ENCODE measurements around the gene NDUFS3. TPM values are rescaled to one million over a fixed set of nuclear protein-coding genes. Genes with fewer than 3 reads are reported as not detected.
A peak's percentile ranks its signal among the peaks of the same experiment; 100 is the strongest.

The NDUFS3 gene
- total RNA-seq, 1 donor from 2014 or later, result 132 TPM

DNA sequence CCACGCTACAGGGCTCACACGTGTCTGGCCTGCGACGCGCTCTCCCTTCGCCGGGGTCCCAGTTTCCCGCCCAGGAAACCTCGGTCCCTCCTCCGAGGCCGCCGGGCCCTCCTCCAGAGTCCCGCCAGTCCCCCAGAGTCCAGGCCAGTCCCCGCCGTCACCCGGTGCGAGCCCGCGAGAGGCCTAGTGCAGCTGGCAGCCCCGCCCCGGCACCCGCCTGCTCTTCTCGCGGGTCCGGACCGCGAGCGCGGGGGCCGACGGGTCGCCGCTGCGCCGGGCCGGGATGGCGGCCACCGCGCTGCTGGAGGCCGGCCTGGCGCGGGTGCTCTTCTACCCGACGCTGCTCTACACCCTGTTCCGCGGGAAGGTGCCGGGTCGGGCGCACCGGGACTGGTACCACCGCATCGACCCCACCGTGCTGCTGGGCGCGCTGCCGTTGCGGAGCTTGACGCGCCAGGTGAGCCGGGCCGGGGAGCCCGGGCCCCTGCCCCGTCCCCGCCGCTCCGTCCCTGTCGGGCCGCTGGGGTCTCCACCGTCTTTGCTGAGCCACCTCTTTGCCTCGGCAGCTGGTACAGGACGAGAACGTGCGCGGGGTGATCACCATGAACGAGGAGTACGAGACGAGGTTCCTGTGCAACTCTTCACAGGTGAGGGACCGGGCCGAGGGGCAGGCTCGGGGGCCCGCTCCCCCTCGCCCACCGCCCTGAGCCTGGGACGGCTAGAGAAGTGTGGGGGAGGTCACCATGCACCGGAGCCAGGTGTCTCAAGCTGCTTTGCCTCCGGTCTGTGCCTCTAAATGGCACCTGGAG lies 13.3 kb upstream of the NDUFS3 start, which contains the start of gene PTPMT1:
Gene PTPMT1 (plus strand): TSS at position 260 of the 809 bp plus-strand sequence. CDS start 24 bp downstream, at position 284.
- H3K9me3 Mint-ChIP-seq, result no peaks in the 10 kb centered on the region
- H3K36me3 Mint-ChIP-seq (ENCODE audit: low read depth), result peaks cover 13% of the 10 kb centered on the region
- peak within 1 kb of the TSS; percentile 76 for H3K27ac Mint-ChIP-seq
- peaks cover 15% of the 10 kb centered on the region for H3K4me1 Mint-ChIP-seq (ENCODE audit: low read depth)
- H3K27me3 Mint-ChIP-seq (ENCODE audit: low read depth), result no peaks in the 10 kb centered on the region
- DNase-seq (ENCODE audit: low spot score), result peak; percentile 56
- H3K4me3 Mint-ChIP-seq (ENCODE audit: low read depth), result peak within 1 kb of the TSS; percentile 83
- intact Hi-C loops (cut with micrococcal nuclease), result loop anchor here (1.0 kb wide), 1 partner anchor 13 kb away; the partner anchor contains the start of gene KBTBD4

DNA sequence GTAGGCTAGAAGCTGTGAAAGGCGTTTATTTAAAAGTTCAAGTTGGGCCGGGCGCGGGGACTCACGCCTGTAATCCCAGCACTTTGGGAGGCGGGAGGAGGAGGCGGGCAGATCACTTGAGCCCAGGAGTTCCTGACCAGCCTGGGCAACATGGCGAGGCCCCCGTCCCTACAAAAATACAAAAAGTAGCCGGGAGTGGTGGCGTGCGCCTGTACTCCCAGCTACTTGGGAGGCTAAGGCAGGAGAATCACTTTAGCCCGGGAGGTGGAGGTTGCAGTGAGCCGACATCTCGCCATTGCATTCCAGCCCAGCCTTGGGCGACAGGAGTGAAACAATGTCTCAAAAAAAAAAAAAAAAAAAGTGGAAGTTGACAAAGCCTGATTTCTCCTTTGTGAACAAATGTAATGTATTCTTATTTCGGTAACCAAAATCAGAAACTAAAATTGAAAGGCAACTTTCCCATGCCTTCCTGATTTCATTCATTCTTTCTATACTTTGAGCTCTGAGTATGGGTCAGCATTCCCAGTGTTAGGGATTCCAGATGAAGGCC lies 12.7 kb upstream of the NDUFS3 start:
- Mint-ChIP-seq H3K4me3 (ENCODE audit: low read depth) (peak overlapping the region; percentile 83), H3K4me1 (ENCODE audit: low read depth) (peaks cover 15% of the 10 kb centered on the region), H3K27ac (peak overlapping the region; percentile 67), H3K27me3 (ENCODE audit: low read depth) (no peaks in the 10 kb centered on the region), H3K36me3 (ENCODE audit: low read depth) (peaks cover 18% of the 10 kb centered on the region), H3K9me3 (no peaks in the 10 kb centered on the region)
- intact Hi-C loops (cut with micrococcal nuclease), result loop anchor here (1.0 kb wide), 1 partner anchor 12 kb away; the partner anchor contains the start of gene KBTBD4
- no peak for DNase-seq (ENCODE audit: low spot score)

DNA sequence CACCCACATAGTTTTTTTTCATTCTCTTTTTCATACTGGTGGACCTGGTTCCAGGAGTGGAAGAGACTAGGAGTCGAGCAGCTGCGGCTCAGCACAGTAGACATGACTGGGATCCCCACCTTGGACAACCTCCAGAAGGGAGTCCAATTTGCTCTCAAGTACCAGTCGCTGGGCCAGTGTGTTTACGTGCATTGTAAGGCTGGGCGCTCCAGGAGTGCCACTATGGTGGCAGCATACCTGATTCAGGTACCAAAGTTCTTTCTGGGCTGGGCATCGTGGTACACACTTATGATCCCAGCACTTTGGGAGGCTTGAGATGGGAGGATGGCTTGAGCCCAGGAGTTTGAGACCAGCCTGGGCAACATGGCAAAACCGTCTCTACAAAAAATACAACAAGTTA lies 9.2 kb upstream of the NDUFS3 start:
- intact Hi-C loops (cut with micrococcal nuclease), result loop anchor here (10.0 kb wide), 1 partner anchor 275 kb away; the partner anchor contains the start of gene NUP160
- no peaks in the 10 kb centered on the region for H3K27me3 Mint-ChIP-seq (ENCODE audit: low read depth)

DNA sequence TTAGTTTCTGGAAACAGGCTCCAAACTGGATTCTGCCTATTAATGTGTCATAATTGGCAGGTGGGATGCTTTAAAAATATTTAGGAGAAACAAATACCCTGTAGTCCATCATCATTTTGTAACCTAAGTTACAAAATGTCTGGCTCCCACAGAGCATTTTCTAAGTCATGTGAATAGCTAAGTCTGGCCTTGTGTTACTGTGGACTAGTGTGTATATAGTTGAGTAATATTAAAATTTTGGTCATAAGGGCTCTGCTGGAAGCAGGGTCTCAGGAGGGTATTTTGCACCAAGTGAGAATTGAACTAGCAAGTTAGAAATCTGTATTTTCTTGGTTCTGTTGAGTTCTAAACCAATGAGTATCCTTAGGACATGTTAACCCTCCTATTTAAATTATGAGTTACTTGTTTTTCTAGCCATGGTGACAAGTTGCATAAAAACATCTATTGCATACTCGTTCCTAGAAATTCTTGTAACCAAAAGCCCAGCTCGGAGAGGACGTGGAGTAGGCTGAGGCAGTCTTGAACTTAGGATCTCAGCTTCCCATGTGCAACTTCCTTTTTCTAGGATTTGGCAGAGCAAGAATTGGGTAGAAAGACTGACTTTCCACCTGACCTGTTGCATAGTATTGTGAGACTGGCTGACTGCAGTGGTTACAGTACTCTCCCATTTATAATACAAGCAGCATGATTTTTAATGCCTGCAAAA lies 8.1 kb upstream of the NDUFS3 start:
- no peaks in the 10 kb centered on the region for H3K9me3 Mint-ChIP-seq
- H3K27ac Mint-ChIP-seq, result no peak overlapping the region
- intact Hi-C loops (cut with micrococcal nuclease), result loop anchor here (10.0 kb wide), 1 partner anchor 274 kb away; the partner anchor contains the start of gene NUP160
- no peaks in the 10 kb centered on the region for H3K27me3 Mint-ChIP-seq (ENCODE audit: low read depth)
- DNase-seq (ENCODE audit: low spot score), result no peak
- no peak overlapping the region for H3K4me3 Mint-ChIP-seq (ENCODE audit: low read depth)
- peaks cover 55% of the 10 kb centered on the region for H3K36me3 Mint-ChIP-seq (ENCODE audit: low read depth)
- H3K4me1 Mint-ChIP-seq (ENCODE audit: low read depth), result peaks cover 6% of the 10 kb centered on the region

More for the DNA sequence above, 9.2 kb upstream of the NDUFS3 start:
- Mint-ChIP-seq H3K4me3 (ENCODE audit: low read depth) (no peak overlapping the region), H3K36me3 (ENCODE audit: low read depth) (peaks cover 46% of the 10 kb centered on the region), H3K27ac (no peak overlapping the region), H3K9me3 (no peaks in the 10 kb centered on the region), H3K4me1 (ENCODE audit: low read depth) (peaks cover 9% of the 10 kb centered on the region)
- no peak for DNase-seq (ENCODE audit: low spot score)

DNA sequence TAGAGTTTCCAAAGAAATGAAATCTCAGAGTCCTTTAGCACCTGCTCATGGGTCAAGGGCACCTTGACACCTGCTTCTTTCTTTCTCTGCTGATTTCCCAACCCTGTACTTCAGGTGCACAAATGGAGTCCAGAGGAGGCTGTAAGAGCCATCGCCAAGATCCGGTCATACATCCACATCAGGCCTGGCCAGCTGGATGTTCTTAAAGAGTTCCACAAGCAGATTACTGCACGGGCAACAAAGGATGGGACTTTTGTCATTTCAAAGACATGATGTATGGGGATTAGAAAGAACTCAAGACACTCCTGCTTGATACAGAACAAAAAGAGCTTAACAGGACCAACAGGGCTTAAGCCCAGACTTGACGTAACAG lies 7.5 kb upstream of the NDUFS3 start:
- Mint-ChIP-seq H3K4me1 (ENCODE audit: low read depth) (peaks cover 6% of the 10 kb centered on the region), H3K27ac (peak overlapping the region; percentile 14), H3K27me3 (ENCODE audit: low read depth) (no peaks in the 10 kb centered on the region), H3K4me3 (ENCODE audit: low read depth) (no peak overlapping the region), H3K36me3 (ENCODE audit: low read depth) (peaks cover 57% of the 10 kb centered on the region), H3K9me3 (no peaks in the 10 kb centered on the region)
- DNase-seq (ENCODE audit: low spot score), result no peak
- intact Hi-C loops (cut with micrococcal nuclease), result loop anchor here (10.0 kb wide), 1 partner anchor 273 kb away; the partner anchor contains the start of gene NUP160

DNA sequence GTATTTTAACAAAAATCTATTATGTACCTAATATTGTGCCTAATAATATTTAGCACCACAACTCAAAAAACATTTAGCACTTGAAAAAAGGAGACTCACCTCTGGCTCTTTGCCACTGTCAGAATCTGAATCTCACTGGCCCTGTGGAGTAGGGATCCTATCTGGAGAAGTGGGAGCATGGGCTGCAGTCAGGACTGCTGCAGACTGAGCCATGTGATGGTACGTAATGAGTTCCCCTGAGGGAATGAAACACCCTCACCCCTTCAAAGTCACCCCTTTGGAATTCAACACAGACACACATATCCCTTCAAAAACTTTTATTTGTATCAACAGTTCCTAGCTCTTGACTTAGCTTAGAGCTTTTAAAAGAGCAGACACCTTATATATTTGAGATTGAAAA lies 7.0 kb upstream of the NDUFS3 start:
- Mint-ChIP-seq H3K27me3 (ENCODE audit: low read depth) (no peaks in the 10 kb centered on the region), H3K27ac (no peak overlapping the region), H3K36me3 (ENCODE audit: low read depth) (peaks cover 62% of the 10 kb centered on the region), H3K4me3 (ENCODE audit: low read depth) (no peak overlapping the region), H3K9me3 (no peaks in the 10 kb centered on the region), H3K4me1 (ENCODE audit: low read depth) (peaks cover 1% of the 10 kb centered on the region)
- no peak for DNase-seq (ENCODE audit: low spot score)
- intact Hi-C loops (cut with micrococcal nuclease), result loop anchor here (10.0 kb wide), 1 partner anchor 273 kb away; the partner anchor contains the start of gene NUP160

DNA sequence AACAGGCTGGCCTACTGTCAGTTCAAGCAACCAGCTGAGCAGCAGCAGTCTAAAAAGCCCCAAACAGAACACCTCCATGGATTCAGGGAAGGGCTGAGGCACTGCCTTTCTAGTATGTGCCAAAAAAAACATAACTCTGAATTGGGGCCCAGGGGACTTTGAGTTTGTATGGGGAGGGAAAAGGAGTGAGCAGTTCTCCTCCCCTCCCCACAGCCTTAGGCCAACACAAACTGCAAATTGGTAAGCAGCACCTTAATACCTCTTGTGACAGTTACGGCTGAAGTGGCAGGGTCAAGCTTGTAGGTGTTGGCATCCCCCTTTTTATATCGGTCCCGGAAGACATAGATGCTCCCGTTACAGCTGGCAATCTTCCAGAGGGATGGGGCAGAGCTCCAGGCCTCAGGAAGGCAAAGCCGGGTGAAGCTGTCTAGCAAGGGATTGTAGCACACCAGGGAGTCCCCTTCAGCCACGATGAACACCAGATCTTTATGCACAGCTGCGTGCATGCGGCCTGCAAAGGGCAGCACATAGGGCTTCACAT lies 6.1 kb upstream of the NDUFS3 start:
- Mint-ChIP-seq H3K27me3 (ENCODE audit: low read depth) (no peaks in the 10 kb centered on the region), H3K27ac (no peak overlapping the region), H3K36me3 (ENCODE audit: low read depth) (peaks cover 69% of the 10 kb centered on the region), H3K4me3 (ENCODE audit: low read depth) (no peak overlapping the region), H3K4me1 (ENCODE audit: low read depth) (peaks cover 10% of the 10 kb centered on the region), H3K9me3 (no peaks in the 10 kb centered on the region)
- DNase-seq (ENCODE audit: low spot score), result no peak
- intact Hi-C loops (cut with micrococcal nuclease), result loop anchor here (10.0 kb wide), 1 partner anchor 272 kb away; the partner anchor contains the start of gene NUP160

DNA sequence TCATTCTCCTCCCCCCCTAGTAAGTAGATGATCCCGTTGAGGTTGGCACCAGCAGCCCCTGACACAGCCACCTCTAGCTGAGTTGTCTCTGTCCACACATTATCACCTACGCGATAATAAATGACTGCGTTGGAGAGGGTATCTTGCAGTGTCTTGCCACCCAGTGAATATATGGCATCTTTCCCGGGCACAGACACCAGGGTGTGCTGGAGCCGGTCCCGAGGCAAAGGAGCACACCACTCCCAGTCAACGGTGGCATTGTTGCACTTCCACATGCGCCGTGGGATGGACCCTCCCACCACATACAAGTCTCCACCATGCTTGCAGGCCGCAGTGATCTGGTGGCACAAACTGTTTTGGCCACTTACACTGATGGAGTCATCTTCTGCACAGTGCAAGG lies 5.6 kb upstream of the NDUFS3 start:
- H3K36me3 Mint-ChIP-seq (ENCODE audit: low read depth), result peaks cover 73% of the 10 kb centered on the region
- H3K4me1 Mint-ChIP-seq (ENCODE audit: low read depth), result peaks cover 14% of the 10 kb centered on the region
- DNase-seq (ENCODE audit: low spot score), result no peak
- no peak overlapping the region for H3K27ac Mint-ChIP-seq
- intact Hi-C loops (cut with micrococcal nuclease), result loop anchor here (10.0 kb wide), 1 partner anchor 271 kb away; the partner anchor contains the start of gene NUP160
- H3K27me3 Mint-ChIP-seq (ENCODE audit: low read depth), result no peaks in the 10 kb centered on the region
- no peaks in the 10 kb centered on the region for H3K9me3 Mint-ChIP-seq
- H3K4me3 Mint-ChIP-seq (ENCODE audit: low read depth), result no peak overlapping the region

DNA sequence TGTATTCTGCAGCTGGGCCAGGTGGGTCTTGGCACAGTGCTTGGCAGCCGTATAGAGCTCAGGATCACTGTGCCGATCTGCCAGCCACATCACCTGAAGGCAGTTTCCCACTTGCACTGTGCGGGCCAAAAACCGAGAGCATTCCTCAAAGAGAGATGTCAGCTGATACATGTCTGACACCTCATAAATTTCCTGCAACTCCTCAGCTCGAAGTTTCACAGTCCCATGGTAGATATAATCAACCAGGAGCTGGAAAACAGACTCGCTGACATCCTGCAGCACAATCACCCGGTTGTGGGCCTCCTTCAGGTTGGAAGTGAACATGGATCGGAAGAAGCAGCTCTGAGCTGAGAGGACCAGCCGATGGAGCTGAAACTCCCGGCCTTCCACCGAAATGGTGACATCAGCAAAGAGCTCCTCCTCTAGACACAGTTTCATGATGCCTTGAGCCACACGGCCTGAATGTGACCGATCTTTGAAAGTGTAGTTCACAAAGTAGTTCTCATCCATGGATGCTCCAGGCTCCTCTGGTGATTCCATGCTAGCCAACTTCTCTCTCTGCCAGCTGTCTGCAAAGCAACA lies 1.3 kb upstream of the NDUFS3 start:
- no peaks in the 10 kb centered on the region for H3K9me3 Mint-ChIP-seq
- H3K4me1 Mint-ChIP-seq (ENCODE audit: low read depth), result peaks cover 25% of the 10 kb centered on the region
- H3K4me3 Mint-ChIP-seq (ENCODE audit: low read depth), result peak overlapping the region; percentile 100
- peaks cover 74% of the 10 kb centered on the region for H3K36me3 Mint-ChIP-seq (ENCODE audit: low read depth)
- no peaks in the 10 kb centered on the region for H3K27me3 Mint-ChIP-seq (ENCODE audit: low read depth)
- H3K27ac Mint-ChIP-seq, result peak overlapping the region; percentile 98
- intact Hi-C loops (cut with micrococcal nuclease), result loop anchor here (1.0 to 10.0 kb wide), 2 partner anchors 11 to 267 kb away; partner anchors contain the start of gene NUP160
- DNase-seq (ENCODE audit: low spot score), result no peak

DNA sequence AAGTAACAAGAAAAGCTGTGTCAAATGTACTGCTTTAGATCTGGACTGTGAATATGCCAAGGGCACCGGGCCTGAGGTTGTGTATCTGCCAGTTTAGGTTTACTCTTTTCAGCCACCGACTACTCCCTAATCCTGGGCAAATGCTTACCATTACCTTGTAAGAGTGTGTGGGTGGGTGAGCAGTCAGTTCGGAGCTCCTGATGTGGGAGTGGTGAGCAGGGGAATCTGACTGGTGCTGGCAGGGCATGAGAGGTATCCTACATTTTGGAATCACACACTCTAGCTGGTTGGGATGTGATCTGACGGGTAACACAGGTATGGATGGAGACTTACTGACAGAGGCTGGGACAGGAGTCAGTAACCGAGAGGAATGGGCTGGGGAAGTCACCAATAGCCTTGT lies 5.0 kb downstream of the NDUFS3 start:
- Mint-ChIP-seq H3K4me1 (ENCODE audit: low read depth) (peaks cover 9% of the 10 kb centered on the region), H3K9me3 (no peaks in the 10 kb centered on the region), H3K4me3 (ENCODE audit: low read depth) (no peak overlapping the region), H3K27ac (no peak overlapping the region), H3K27me3 (ENCODE audit: low read depth) (no peaks in the 10 kb centered on the region), H3K36me3 (ENCODE audit: low read depth) (peaks cover 47% of the 10 kb centered on the region)
- intact Hi-C loops (cut with micrococcal nuclease), result no loop called here
- no peak for DNase-seq (ENCODE audit: low spot score)

DNA sequence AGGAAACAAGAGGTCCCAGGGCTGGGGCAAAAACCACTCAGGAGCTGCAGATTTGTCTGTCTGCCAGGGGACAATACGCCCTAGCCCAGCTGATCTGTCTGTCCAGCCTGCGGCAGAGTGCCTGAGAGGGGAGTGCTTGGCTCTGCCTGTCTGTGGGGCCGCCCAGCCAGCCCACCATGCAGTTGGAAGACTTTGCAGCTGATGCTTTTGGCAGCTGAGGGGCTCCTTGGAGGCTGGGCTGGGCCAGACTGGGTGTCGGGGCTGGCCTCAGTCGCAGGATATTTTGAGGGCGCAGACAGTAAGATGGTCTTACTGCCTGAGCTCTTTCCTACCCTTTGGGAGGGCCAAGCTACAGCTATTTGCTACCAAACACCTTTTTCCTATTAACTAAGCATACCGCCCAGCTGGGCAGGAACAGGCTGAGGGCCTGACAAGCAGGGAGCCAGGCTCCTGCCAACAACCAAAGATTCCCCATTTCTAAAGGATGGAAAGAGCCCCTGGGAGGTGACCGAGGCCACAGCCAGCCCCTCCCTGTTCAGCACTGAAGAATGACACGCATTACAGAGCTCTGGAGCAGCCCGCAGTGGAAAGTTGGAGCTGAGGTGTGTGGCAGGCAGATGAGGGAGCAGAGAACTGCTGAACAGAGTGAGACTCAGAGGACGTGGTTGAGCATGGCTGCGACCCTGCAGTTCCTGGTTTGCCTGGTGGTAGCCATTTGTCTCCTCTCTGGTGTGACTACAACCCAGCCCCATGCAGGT lies 7.4 kb downstream of the NDUFS3 start, which contains the start of gene FAM180B:
Gene FAM180B (plus strand): TSS at position 581 of the 758 bp plus-strand sequence. CDS start 91 bp downstream, at position 672.
- Mint-ChIP-seq H3K9me3 (no peaks in the 10 kb centered on the region), H3K27me3 (ENCODE audit: low read depth) (no peaks in the 10 kb centered on the region), H3K27ac (no peak within 1 kb of the TSS), H3K4me1 (ENCODE audit: low read depth) (no peaks in the 10 kb centered on the region), H3K36me3 (ENCODE audit: low read depth) (peaks cover 33% of the 10 kb centered on the region), H3K4me3 (ENCODE audit: low read depth) (no peak within 1 kb of the TSS)
- DNase-seq (ENCODE audit: low spot score), result no peak
- intact Hi-C loops (cut with micrococcal nuclease), result no loop called here
